Measurements from ENCODE around the gene VMO1.

The VMO1 gene

GRCh38 chr17:4796552-4796920 is 10.4 kb upstream of the VMO1 start:
- no peak for DNase-seq (ENCODE audit: low read depth)

GRCh38 chr17:4795168-4795567 is 9.0 kb upstream of the VMO1 start:
- DNase-seq (ENCODE audit: low read depth), result no peak

GRCh38 chr17:4790705-4791088 is 4.5 kb upstream of the VMO1 start:
- no peak for DNase-seq (ENCODE audit: low read depth)

GRCh38 chr17:4789951-4790704 is 4.0 kb upstream of the VMO1 start:
- peak; percentile 72 for DNase-seq (ENCODE audit: low read depth)

GRCh38 chr17:4789701-4789950 is 3.5 kb upstream of the VMO1 start:
- no peak for DNase-seq (ENCODE audit: low read depth)

GRCh38 chr17:4788807-4789700 is 2.9 kb upstream of the VMO1 start, which contains the start of gene GLTPD2:
Gene GLTPD2, plus strand, starts transcription at chr17:4788964. Its CDS starts 48 bp downstream, at chr17:4789012.
- DNase-seq (ENCODE audit: low read depth), result no peak

- DNase-seq (ENCODE audit: low read depth), result no peak
Observed at GRCh38 chr17:4788159-4788806, 2.1 kb upstream of the VMO1 start.

- no peak for DNase-seq (ENCODE audit: low read depth)
Observed at GRCh38 chr17:4786516-4786915, 352 bp upstream of the VMO1 start.

- no peak for DNase-seq (ENCODE audit: low read depth)
Observed at GRCh38 chr17:4785311-4786105, 656 bp downstream of the VMO1 start.

GRCh38 chr17:4782652-4783051 is 3.5 kb downstream of the VMO1 start:
- no peak for DNase-seq (ENCODE audit: low read depth)

GRCh38 chr17:4780325-4780955 is 5.7 kb downstream of the VMO1 start:
- DNase-seq (ENCODE audit: low read depth), result no peak

- no peak for DNase-seq (ENCODE audit: low read depth)
Observed at GRCh38 chr17:4777969-4778760, 8.0 kb downstream of the VMO1 start.

GRCh38 chr17:4772235-4772613 is 13.9 kb downstream of the VMO1 start:
- no peak for DNase-seq (ENCODE audit: low read depth)

GRCh38 chr17:4771519-4772234 is 14.5 kb downstream of the VMO1 start, which contains the start of gene TM4SF5:
Gene TM4SF5, plus strand, starts transcription at chr17:4771886. Its CDS starts 37 bp downstream, at chr17:4771923.
- no peak for DNase-seq (ENCODE audit: low read depth)

GRCh38 chr17:4769628-4770027 is 16.5 kb downstream of the VMO1 start:
- no peak for DNase-seq (ENCODE audit: low read depth)

- DNase-seq (ENCODE audit: low read depth), result no peak
Observed at GRCh38 chr17:4768298-4768697, 17.9 kb downstream of the VMO1 start.

- no peak for DNase-seq (ENCODE audit: low read depth)
Observed at GRCh38 chr17:4766723-4767122, 19.4 kb downstream of the VMO1 start.

GRCh38 chr17:4766201-4766600 is 20.0 kb downstream of the VMO1 start:
- no peak for DNase-seq (ENCODE audit: low read depth)

- DNase-seq (ENCODE audit: low read depth), result no peak
Observed at GRCh38 chr17:4764595-4764994, 21.6 kb downstream of the VMO1 start.

- DNase-seq (ENCODE audit: low read depth), result no peak
Observed at GRCh38 chr17:4759776-4760236, 26.4 kb downstream of the VMO1 start.

Measured in activated T-cell treated with anti-CD3 and anti-CD28 coated beads for 24 hours (primary cell).